Gastroesophageal sphincter (tissue), 4 donors: ENCODE results near the gene DTNBP1. TPM values are rescaled to one million over a fixed set of nuclear protein-coding genes. Genes with fewer than 3 reads are reported as not detected.

Source experiments
- ATAC-seq: fragments of 150-250 bp; one replicate; pipeline ENCODE4 v1.9.1; 2016; ENCODE audit warnings: mild to moderate bottlenecking, moderate library complexity
- H3K27ac ChIP-seq, 4 donors: fragments of 200-600 bp; sonication (generic) in 3 of 4; 1 replicate in 3 of 4; 2 replicates in 1 of 4; pipeline ENCODE4 v1.5.1; 2016 to 2019
- H3K27me3 ChIP-seq: fragments of 200-600 bp; sonication (generic); one replicate; pipeline ENCODE4 v1.5.1; 2019
- H3K36me3 ChIP-seq, 2 donors: fragments of 200-600 bp; sonication (generic); one replicate each; pipeline ENCODE4 v1.5.1; 2019; ENCODE audit warnings: control low read depth in 1 of 2
- H3K4me1 ChIP-seq, 3 donors: fragments of 200-600 bp; sonication (generic); 1 replicate in 2 of 3; 2 replicates in 1 of 3; pipeline ENCODE4 v1.5.1; 2016 to 2019; ENCODE audit warnings: control low read depth in 2 of 3
- H3K4me3 ChIP-seq, 2 donors: fragments of 200-600 bp; sonication (generic); one replicate each; pipeline ENCODE4 v1.5.1; 2019; ENCODE audit warnings: mild to moderate bottlenecking in 1 of 2, moderate library complexity in 1 of 2
- H3K9me3 ChIP-seq, 3 donors: fragments of 200-600 bp; sonication (generic); one replicate each; pipeline ENCODE4 v1.5.1; 2017 to 2019; ENCODE audit warnings: control low read depth in 2 of 3
- CTCF ChIP-seq, 4 experiments: fragments of 200-600 bp in 2 of 4; fragments of 450-650 bp in 2 of 4; sonication (generic) in 1 of 4; IDR thresholded peaks; one replicate each; pipeline ENCODE4 v1.5.1; 2017 to 2019; ENCODE audit warnings: antibody characterized with exemption in 4 of 4, mild to moderate bottlenecking in 2 of 4, moderate library complexity in 2 of 4
- EP300 ChIP-seq: sonication (generic); formaldehyde crosslinking; IDR thresholded peaks from one replicate; pipeline ENCODE4 v1.6.1; 2017; ENCODE audit warnings: antibody characterized with exemption, mild to moderate bottlenecking
- POLR2A ChIP-seq, 2 donors: fragments of 450-650 bp; IDR thresholded peaks; one replicate each; pipeline ENCODE4 v1.6.1; 2017; ENCODE audit warnings: antibody characterized with exemption in 2 of 2, mild to moderate bottlenecking in 2 of 2, moderate library complexity in 1 of 2
- POLR2AphosphoS5 ChIP-seq: sonication (generic); formaldehyde crosslinking; IDR thresholded peaks from one replicate; pipeline ENCODE4 v1.6.1; 2017; ENCODE audit warnings: antibody characterized with exemption
- WGBS, 2 donors: methylation state at CpG; one replicate each; pipeline ENCODE4 v1.1.5; 2018; ENCODE audit warnings: low coverage in 1 of 2; 5-methylcytosine and 5-hydroxymethylcytosine counted together
- total RNA-seq, 4 donors: library from RNA; depleted of rRNA; stranded (reverse); fragments of >200 nt; gene quantifications; one replicate each; pipeline ENCODE4 v1.1.0, GENCODE V29; 2016

The DTNBP1 gene
- total RNA-seq, 4 donors from 2014 or later = 14.4 to 20.2 (median 16.9) TPM

GRCh38 chr6:15638373-15638772 lies 24.5 kb downstream of the DTNBP1 start:
- no peak for ATAC-seq
- Histone ChIP-seq H3K27ac (no peak overlapping the region), H3K27me3 (no peaks in the 10 kb centered on the region), H3K9me3 (peaks cover 0 to 20% (median under 1%) of the 10 kb centered on the region in 3 donors), H3K4me1 (no peaks in the 10 kb centered on the region), H3K36me3 (peaks cover 0 to 47% of the 10 kb centered on the region in 2 donors), H3K4me3 (no peak overlapping the region)
- TF ChIP-seq POLR2AphosphoS5 (no peak), CTCF (IDR thresholded peaks at IDR 0.05) (no peak), POLR2A (IDR thresholded peaks at IDR 0.05) (no peak), EP300 (no peak)

GRCh38 chr6:15631432-15631831 lies 31.4 kb downstream of the DTNBP1 start:
- no peak for ATAC-seq
- TF ChIP-seq POLR2A (IDR thresholded peaks at IDR 0.05) (no peak), CTCF (IDR thresholded peaks at IDR 0.05) (no peak), POLR2AphosphoS5 (no peak), EP300 (no peak)
- Histone ChIP-seq H3K36me3 (peaks cover 0 to 13% of the 10 kb centered on the region in 2 donors), H3K9me3 (no peaks in the 10 kb centered on the region), H3K27me3 (no peaks in the 10 kb centered on the region), H3K27ac (no peak overlapping the region), H3K4me1 (peaks cover 0 to 39% (median 0%) of the 10 kb centered on the region in 3 donors), H3K4me3 (no peak overlapping the region)
- 58 to 78% methylated on average over 2 of the region's 2 CpGs for WGBS, 2 donors

- no peak for ATAC-seq
- Histone ChIP-seq H3K27ac (peak overlapping the region in 1 of 4 donors; percentile 18), H3K4me1 (peaks cover 0 to 39% (median 0%) of the 10 kb centered on the region in 3 donors), H3K9me3 (no peaks in the 10 kb centered on the region), H3K36me3 (peaks cover 0 to 21% of the 10 kb centered on the region in 2 donors), H3K27me3 (no peaks in the 10 kb centered on the region), H3K4me3 (no peak overlapping the region)
- TF ChIP-seq POLR2A (IDR thresholded peaks at IDR 0.05) = no peak
- no peak for TF ChIP-seq POLR2AphosphoS5
- TF ChIP-seq EP300 = no peak
- TF ChIP-seq CTCF (IDR thresholded peaks at IDR 0.05) = no peak
- WGBS, 2 donors = 57 to 68% methylated on average over 1 of the region's 1 CpG
Observed at GRCh38 chr6:15630202-15630601, 32.6 kb downstream of the DTNBP1 start.

GRCh38 chr6:15629487-15629886 lies 33.3 kb downstream of the DTNBP1 start:
- H3K27ac ChIP-seq = no peak overlapping the region
- no peak for ATAC-seq
- H3K36me3 ChIP-seq = peaks cover 0 to 19% of the 10 kb centered on the region in 2 donors
- no peak overlapping the region for H3K4me3 ChIP-seq
- TF ChIP-seq POLR2AphosphoS5 = no peak
- no peak for TF ChIP-seq CTCF (IDR thresholded peaks at IDR 0.05)
- no peak for TF ChIP-seq EP300
- no peak for TF ChIP-seq POLR2A (IDR thresholded peaks at IDR 0.05)
- H3K27me3 ChIP-seq = no peaks in the 10 kb centered on the region
- peaks cover 0 to 39% (median 0%) of the 10 kb centered on the region in 3 donors for H3K4me1 ChIP-seq
- no peaks in the 10 kb centered on the region for H3K9me3 ChIP-seq

GRCh38 chr6:15628499-15629131 lies 34.2 kb downstream of the DTNBP1 start:
- Histone ChIP-seq H3K9me3 (no peaks in the 10 kb centered on the region), H3K4me1 (peaks cover 0 to 43% (median 0%) of the 10 kb centered on the region in 3 donors), H3K4me3 (no peak overlapping the region), H3K27ac (peak overlapping the region in 1 of 4 donors; percentile 32), H3K36me3 (peaks cover 0 to 19% of the 10 kb centered on the region in 2 donors), H3K27me3 (no peaks in the 10 kb centered on the region)
- ATAC-seq = no peak
- WGBS, 2 donors = 59 to 75% methylated on average over 6 to 7 of the region's 7 CpGs
- no peak for TF ChIP-seq POLR2A (IDR thresholded peaks at IDR 0.05)
- TF ChIP-seq EP300 = no peak
- no peak for TF ChIP-seq POLR2AphosphoS5
- TF ChIP-seq CTCF (IDR thresholded peaks at IDR 0.05) = no peak
